CD4-positive, alpha-beta T cell treated with Interleukin-4 for 4 hours (primary cell): ENCODE results near the gene MPDZ.

Experiments
- DNase-seq: peaks from one replicate; pipeline ENCODE4 v3.0.0-alpha.2; 2020

The MPDZ gene

GRCh38 chr9:13279284-13280141, at the start of gene MPDZ:
Gene MPDZ (minus strand): TSS chr9:13279692. CDS start chr9:13250315, 29,377 bp downstream.
- no peak for DNase-seq

GRCh38 chr9:13324988-13325387, 45.5 kb upstream of the MPDZ start:
- DNase-seq, result no peak

- DNase-seq, result no peak
Measured at GRCh38 chr9:13322828-13323550, 43.5 kb upstream of the MPDZ start.

GRCh38 chr9:13318027-13318426, 38.5 kb upstream of the MPDZ start:
- no peak for DNase-seq

- no peak for DNase-seq
Measured at GRCh38 chr9:13296972-13297371, 17.5 kb upstream of the MPDZ start.

GRCh38 chr9:13295556-13295955, 16.1 kb upstream of the MPDZ start:
- no peak for DNase-seq

- DNase-seq, result no peak
Measured at GRCh38 chr9:13292782-13293181, 13.3 kb upstream of the MPDZ start.

- no peak for DNase-seq
Measured at GRCh38 chr9:13292158-13292557, 12.7 kb upstream of the MPDZ start.

GRCh38 chr9:13291718-13292117, 12.2 kb upstream of the MPDZ start:
- no peak for DNase-seq

GRCh38 chr9:13284011-13284410, 4.5 kb upstream of the MPDZ start:
- DNase-seq, result no peak

GRCh38 chr9:13282998-13283397, 3.5 kb upstream of the MPDZ start:
- no peak for DNase-seq

- no peak for DNase-seq
Measured at GRCh38 chr9:13281356-13282016, 2.0 kb upstream of the MPDZ start.

- no peak for DNase-seq
Measured at GRCh38 chr9:13278368-13279246, 885 bp downstream of the MPDZ start.

GRCh38 chr9:13278023-13278367, 1.5 kb downstream of the MPDZ start:
- no peak for DNase-seq

GRCh38 chr9:13274886-13275641, 4.4 kb downstream of the MPDZ start:
- no peak for DNase-seq

- DNase-seq, result no peak
Measured at GRCh38 chr9:13270734-13271133, 8.8 kb downstream of the MPDZ start.

- no peak for DNase-seq
Measured at GRCh38 chr9:13269589-13270452, 9.7 kb downstream of the MPDZ start.

GRCh38 chr9:13268469-13268868, 11.0 kb downstream of the MPDZ start:
- DNase-seq, result no peak

- no peak for DNase-seq
Measured at GRCh38 chr9:13267743-13268142, 11.7 kb downstream of the MPDZ start.

GRCh38 chr9:13266167-13266566, 13.3 kb downstream of the MPDZ start:
- DNase-seq, result no peak

GRCh38 chr9:13264788-13265187, 14.7 kb downstream of the MPDZ start:
- no peak for DNase-seq
